Measurements from ENCODE around the gene SELENOI. TPM values are rescaled to one million over a fixed set of nuclear protein-coding genes. Genes with fewer than 3 reads are reported as not detected.

Gene SELENOI
- total RNA-seq, 2 donors from 2014 or later = 10.4 to 31.3 TPM

- intact Hi-C loops (cut with DNase I) = no loop called here
- DNase-seq (peak in 1 of 4 donors; percentile 35), ATAC-seq (no peak)
- TF ChIP-seq POLR2A (IDR thresholded peaks at IDR 0.05) (no peak), CTCF (IDR thresholded peaks at IDR 0.05) (no peak)
- Histone ChIP-seq H3K27ac (no peak overlapping the region), H3K4me3 (no peak overlapping the region), H3K4me1 (no peaks in the 10 kb centered on the region), H3K27me3 (no peaks in the 10 kb centered on the region), H3K36me3 (replicated peaks in 1 of 2; ENCODE audit: insufficient read depth in 1 of 2, low read depth in 2 of 2) (no peaks in the 10 kb centered on the region), H3K9me3 (no peaks in the 10 kb centered on the region)
- WGBS, 2 donors = 61 to 68% methylated on average over 7 to 8 of the region's 8 CpGs
These were observed 84.0 kb downstream of the SELENOI start for GRCh38 chr2:26429779-26430578.

- no peak for ATAC-seq
- Histone ChIP-seq H3K27ac (no peak overlapping the region), H3K4me3 (no peak overlapping the region), H3K9me3 (no peaks in the 10 kb centered on the region), H3K27me3 (no peaks in the 10 kb centered on the region), H3K36me3 (replicated peaks in 1 of 2; ENCODE audit: insufficient read depth in 1 of 2, low read depth in 2 of 2) (no peaks in the 10 kb centered on the region), H3K4me1 (no peaks in the 10 kb centered on the region)
- no peak for DNase-seq
- TF ChIP-seq POLR2A (IDR thresholded peaks at IDR 0.05) (no peak), CTCF (IDR thresholded peaks at IDR 0.05) (no peak)
- intact Hi-C loops (cut with DNase I) = no loop called here
- WGBS, 2 donors = 92 to 94% methylated on average over 7 of the region's 7 CpGs
These were observed 84.9 kb downstream of the SELENOI start for GRCh38 chr2:26430826-26431225.

GRCh38 chr2:26432363-26432762 lies 86.4 kb downstream of the SELENOI start:
- no peak for ATAC-seq
- H3K4me1 ChIP-seq = no peaks in the 10 kb centered on the region
- H3K9me3 ChIP-seq = no peaks in the 10 kb centered on the region
- H3K36me3 ChIP-seq (replicated peaks in 1 of 2; ENCODE audit: insufficient read depth in 1 of 2, low read depth in 2 of 2) = no peaks in the 10 kb centered on the region
- no peak overlapping the region for H3K27ac ChIP-seq
- intact Hi-C loops (cut with DNase I) = no loop called here
- TF ChIP-seq CTCF (IDR thresholded peaks at IDR 0.05) (no peak), POLR2A (IDR thresholded peaks at IDR 0.05) (no peak)
- no peak for DNase-seq
- H3K27me3 ChIP-seq = no peaks in the 10 kb centered on the region
- no peak overlapping the region for H3K4me3 ChIP-seq

- no peak overlapping the region for H3K27ac ChIP-seq
- 38 to 54% methylated on average over 2 of the region's 2 CpGs for WGBS, 2 donors
- no peak for DNase-seq
- no peak overlapping the region for H3K4me3 ChIP-seq
- TF ChIP-seq CTCF (IDR thresholded peaks at IDR 0.05) = no peak
- no peak for TF ChIP-seq POLR2A (IDR thresholded peaks at IDR 0.05)
- no peaks in the 10 kb centered on the region for H3K27me3 ChIP-seq
- intact Hi-C loops (cut with DNase I) = no loop called here
- H3K4me1 ChIP-seq = no peaks in the 10 kb centered on the region
- H3K36me3 ChIP-seq (replicated peaks in 1 of 2; ENCODE audit: insufficient read depth in 1 of 2, low read depth in 2 of 2) = no peaks in the 10 kb centered on the region
- no peaks in the 10 kb centered on the region for H3K9me3 ChIP-seq
- ATAC-seq = no peak
These were observed 86.9 kb downstream of the SELENOI start for GRCh38 chr2:26432859-26433258.

- Histone ChIP-seq H3K27me3 (no peaks in the 10 kb centered on the region), H3K4me1 (no peaks in the 10 kb centered on the region), H3K27ac (peak overlapping the region in 1 of 4 donors; percentile 8), H3K36me3 (replicated peaks in 1 of 2; ENCODE audit: insufficient read depth in 1 of 2, low read depth in 2 of 2) (no peaks in the 10 kb centered on the region), H3K4me3 (no peak overlapping the region), H3K9me3 (no peaks in the 10 kb centered on the region)
- no peak for ATAC-seq
- intact Hi-C loops (cut with DNase I) = no loop called here
- DNase-seq = no peak
- WGBS, 2 donors = 59 to 68% methylated on average over 2 of the region's 2 CpGs
- no peak for TF ChIP-seq POLR2A (IDR thresholded peaks at IDR 0.05)
- TF ChIP-seq CTCF (IDR thresholded peaks at IDR 0.05) = no peak
These were observed 89.2 kb downstream of the SELENOI start for GRCh38 chr2:26435106-26435505.

All from body of pancreas (tissue), 4 donors.